ENCODE data around the gene RPL35. TPM values are rescaled to one million over a fixed set of nuclear protein-coding genes. Genes with fewer than 3 reads are reported as not detected.

Gene RPL35
- total and polyA plus RNA-seq, 2 donors from 2014 or later: 910 to 2,355 TPM

DNA sequence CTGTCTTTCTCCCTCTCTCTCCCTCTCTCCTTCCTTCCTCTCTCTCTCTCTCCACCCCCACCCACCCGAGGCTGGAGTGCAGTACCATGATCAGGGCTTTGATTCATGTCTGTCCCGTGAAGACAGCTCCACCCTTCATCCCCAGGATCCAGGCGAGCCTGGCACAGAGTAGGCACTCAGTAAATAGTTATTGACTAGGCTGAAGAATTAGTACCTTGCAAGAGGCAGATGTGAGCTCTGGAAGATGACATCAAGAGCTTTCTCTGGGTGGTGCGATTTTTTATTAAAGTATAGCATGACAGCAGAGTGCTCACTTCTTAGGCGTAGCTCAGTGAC lies 32.5 kb downstream of the RPL35 start:
- Histone ChIP-seq H3K27me3 (ENCODE audit: control insufficient read depth, insufficient read depth, low read length) (no peaks in the 10 kb centered on the region), H3K4me1 (ENCODE audit: control insufficient read depth in 2 of 3, insufficient read depth in 2 of 3, low read depth in 1 of 3, low read length in 3 of 3) (peaks cover 0 to 3% (median 0%) of the 10 kb centered on the region in 3 donors), H3K4me3 (ENCODE audit: low read length in 3 of 3) (no peak overlapping the region), H3K9me3 (ENCODE audit: control insufficient read depth in 2 of 3, insufficient read depth in 1 of 3, low read length in 3 of 3) (no peaks in the 10 kb centered on the region), H3K9ac (ENCODE audit: low read length in 3 of 3) (no peak overlapping the region), H3K27ac (ENCODE audit: low read depth in 2 of 2, low read length in 2 of 2) (no peak overlapping the region), H3K36me3 (ENCODE audit: control insufficient read depth in 2 of 3, insufficient read depth in 3 of 3, low read length in 3 of 3) (no peaks in the 10 kb centered on the region)
- intact Hi-C loops (cut with DNase I): no loop called here
- DNase-seq (peak in 1 of 5 donors; percentile 1), FAIRE-seq (no peak)
- TF ChIP-seq, protein P1, sequence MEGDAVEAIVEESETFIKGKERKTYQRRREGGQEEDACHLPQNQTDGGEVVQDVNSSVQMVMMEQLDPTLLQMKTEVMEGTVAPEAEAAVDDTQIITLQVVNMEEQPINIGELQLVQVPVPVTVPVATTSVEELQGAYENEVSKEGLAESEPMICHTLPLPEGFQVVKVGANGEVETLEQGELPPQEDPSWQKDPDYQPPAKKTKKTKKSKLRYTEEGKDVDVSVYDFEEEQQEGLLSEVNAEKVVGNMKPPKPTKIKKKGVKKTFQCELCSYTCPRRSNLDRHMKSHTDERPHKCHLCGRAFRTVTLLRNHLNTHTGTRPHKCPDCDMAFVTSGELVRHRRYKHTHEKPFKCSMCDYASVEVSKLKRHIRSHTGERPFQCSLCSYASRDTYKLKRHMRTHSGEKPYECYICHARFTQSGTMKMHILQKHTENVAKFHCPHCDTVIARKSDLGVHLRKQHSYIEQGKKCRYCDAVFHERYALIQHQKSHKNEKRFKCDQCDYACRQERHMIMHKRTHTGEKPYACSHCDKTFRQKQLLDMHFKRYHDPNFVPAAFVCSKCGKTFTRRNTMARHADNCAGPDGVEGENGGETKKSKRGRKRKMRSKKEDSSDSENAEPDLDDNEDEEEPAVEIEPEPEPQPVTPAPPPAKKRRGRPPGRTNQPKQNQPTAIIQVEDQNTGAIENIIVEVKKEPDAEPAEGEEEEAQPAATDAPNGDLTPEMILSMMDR (IDR thresholded peaks at IDR 0.05; ENCODE audit: borderline replicate concordance, extremely low read depth, insufficient read depth): no peak

- peaks cover 0 to 3% (median 0%) of the 10 kb centered on the region in 3 donors for H3K4me1 ChIP-seq (ENCODE audit: control insufficient read depth in 2 of 3, insufficient read depth in 2 of 3, low read depth in 1 of 3, low read length in 3 of 3)
- H3K4me3 ChIP-seq (ENCODE audit: low read length in 3 of 3): no peak overlapping the region
- DNase-seq (no peak), FAIRE-seq (no peak)
- no peak overlapping the region for H3K27ac ChIP-seq (ENCODE audit: low read depth in 2 of 2, low read length in 2 of 2)
- H3K9ac ChIP-seq (ENCODE audit: low read length in 3 of 3): no peak overlapping the region
- H3K36me3 ChIP-seq (ENCODE audit: control insufficient read depth in 2 of 3, insufficient read depth in 3 of 3, low read length in 3 of 3): no peaks in the 10 kb centered on the region
- intact Hi-C loops (cut with DNase I): no loop called here
- TF ChIP-seq, protein P1 (IDR thresholded peaks at IDR 0.05; ENCODE audit: borderline replicate concordance, extremely low read depth, insufficient read depth): no peak
- H3K27me3 ChIP-seq (ENCODE audit: control insufficient read depth, insufficient read depth, low read length): no peaks in the 10 kb centered on the region
- no peaks in the 10 kb centered on the region for H3K9me3 ChIP-seq (ENCODE audit: control insufficient read depth in 2 of 3, insufficient read depth in 1 of 3, low read length in 3 of 3)
Measured at GRCh38 chr9:124828489-124829333, 33.0 kb downstream of the RPL35 start.

DNA sequence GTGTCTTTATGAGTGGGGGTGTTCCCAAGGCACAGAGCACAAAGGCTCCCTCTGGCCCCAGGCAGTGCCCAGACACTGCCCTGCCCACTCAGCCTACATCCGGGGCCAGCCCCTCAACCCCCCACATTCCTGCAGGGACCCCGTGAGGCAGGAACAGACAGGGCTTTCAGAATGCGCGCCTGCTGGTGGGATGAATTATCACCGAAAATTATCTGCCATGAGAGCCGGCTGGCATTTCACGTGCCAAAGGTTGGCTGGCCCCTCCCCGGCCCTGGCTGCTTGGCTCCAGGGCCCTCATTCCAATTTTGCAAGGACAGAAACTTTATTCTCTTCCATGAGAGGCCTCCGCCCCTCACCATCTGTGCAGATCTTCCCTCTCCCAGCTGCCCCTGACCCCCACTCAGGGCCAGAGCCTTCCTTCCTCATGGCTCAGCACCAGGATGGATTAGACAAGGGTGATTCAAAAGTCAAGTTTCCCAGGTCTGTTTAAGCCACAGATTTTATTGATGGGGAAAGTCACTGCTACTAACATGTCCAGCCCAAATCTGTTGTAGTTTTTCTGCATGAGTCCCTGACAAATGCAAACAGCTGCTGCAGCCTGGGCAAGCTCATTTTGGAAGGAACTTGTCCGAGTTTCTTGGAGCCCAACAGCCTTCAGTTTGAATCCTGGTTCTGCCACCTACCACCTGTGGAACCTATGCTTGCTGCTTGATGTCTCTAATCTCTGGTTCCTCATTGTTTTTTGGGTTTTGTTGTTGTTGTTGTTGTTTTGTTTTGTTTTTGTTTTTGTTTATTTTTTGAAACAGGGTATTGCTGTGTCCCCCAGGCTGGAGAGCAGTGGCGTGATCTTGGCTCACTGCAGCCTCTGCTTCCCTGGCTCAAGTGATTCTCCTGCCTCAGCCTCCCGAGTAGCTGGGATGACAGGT lies 40.8 kb downstream of the RPL35 start:
- Histone ChIP-seq H3K9me3 (ENCODE audit: control insufficient read depth in 2 of 3, insufficient read depth in 1 of 3, low read length in 3 of 3) (no peaks in the 10 kb centered on the region), H3K9ac (ENCODE audit: low read length in 3 of 3) (no peak overlapping the region), H3K36me3 (ENCODE audit: control insufficient read depth in 2 of 3, insufficient read depth in 3 of 3, low read length in 3 of 3) (no peaks in the 10 kb centered on the region), H3K4me1 (ENCODE audit: control insufficient read depth in 2 of 3, insufficient read depth in 2 of 3, low read depth in 1 of 3, low read length in 3 of 3) (no peaks in the 10 kb centered on the region), H3K4me3 (ENCODE audit: low read length in 3 of 3) (no peak overlapping the region), H3K27me3 (ENCODE audit: control insufficient read depth, insufficient read depth, low read length) (no peaks in the 10 kb centered on the region), H3K27ac (ENCODE audit: low read depth in 2 of 2, low read length in 2 of 2) (no peak overlapping the region)
- intact Hi-C loops (cut with DNase I): no loop called here
- TF ChIP-seq, protein P1 (IDR thresholded peaks at IDR 0.05; ENCODE audit: borderline replicate concordance, extremely low read depth, insufficient read depth): no peak
- FAIRE-seq (no peak), DNase-seq (peak in 1 of 5 donors; percentile 19)
